B cell (primary cell): ENCODE measurements around the gene VANGL1.

Experiments
- EZH2 ChIP-seq: IDR thresholded peaks from 2 replicates; pipeline ENCODE4 v1.6.1; 2012; ENCODE audit warnings: borderline replicate concordance, low read depth, mild to moderate bottlenecking, moderate library complexity, low read length; ENCODE audit not compliant: insufficient read depth, poor library complexity, severe bottlenecking
- TF ChIP-seq, protein P1 (sequence below): fragments of 200-600 bp; IDR thresholded peaks from one replicate; pipeline ENCODE4 v1.8.0; 2022; ENCODE audit warnings: antibody characterized with exemption, mild to moderate bottlenecking

DNA sequence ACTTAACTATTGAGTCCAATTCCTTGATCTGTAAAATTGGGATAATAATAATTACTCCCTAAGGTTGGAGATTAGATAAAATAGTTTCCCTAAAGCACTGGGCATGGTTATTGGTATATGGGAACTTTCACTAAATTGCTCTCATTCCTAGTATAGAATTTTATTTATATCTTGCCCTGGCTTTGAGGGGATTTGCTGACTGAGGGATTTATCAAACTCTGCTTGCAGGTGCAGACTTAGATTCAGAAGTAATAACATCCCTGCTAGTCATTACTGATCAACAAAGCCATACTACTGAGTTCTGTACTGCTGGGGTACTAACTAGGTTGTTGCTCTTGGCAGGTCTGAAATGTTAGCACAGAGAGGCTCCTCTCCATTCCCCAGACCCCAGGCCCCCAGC lies 84.8 kb downstream of the VANGL1 start:
- TF ChIP-seq, protein P1, sequence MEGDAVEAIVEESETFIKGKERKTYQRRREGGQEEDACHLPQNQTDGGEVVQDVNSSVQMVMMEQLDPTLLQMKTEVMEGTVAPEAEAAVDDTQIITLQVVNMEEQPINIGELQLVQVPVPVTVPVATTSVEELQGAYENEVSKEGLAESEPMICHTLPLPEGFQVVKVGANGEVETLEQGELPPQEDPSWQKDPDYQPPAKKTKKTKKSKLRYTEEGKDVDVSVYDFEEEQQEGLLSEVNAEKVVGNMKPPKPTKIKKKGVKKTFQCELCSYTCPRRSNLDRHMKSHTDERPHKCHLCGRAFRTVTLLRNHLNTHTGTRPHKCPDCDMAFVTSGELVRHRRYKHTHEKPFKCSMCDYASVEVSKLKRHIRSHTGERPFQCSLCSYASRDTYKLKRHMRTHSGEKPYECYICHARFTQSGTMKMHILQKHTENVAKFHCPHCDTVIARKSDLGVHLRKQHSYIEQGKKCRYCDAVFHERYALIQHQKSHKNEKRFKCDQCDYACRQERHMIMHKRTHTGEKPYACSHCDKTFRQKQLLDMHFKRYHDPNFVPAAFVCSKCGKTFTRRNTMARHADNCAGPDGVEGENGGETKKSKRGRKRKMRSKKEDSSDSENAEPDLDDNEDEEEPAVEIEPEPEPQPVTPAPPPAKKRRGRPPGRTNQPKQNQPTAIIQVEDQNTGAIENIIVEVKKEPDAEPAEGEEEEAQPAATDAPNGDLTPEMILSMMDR: no peak
- no peak for TF ChIP-seq EZH2
